Hypothalamus (tissue), 51 donors: ENCODE results near the gene RPL10.
"Not testable (repeated sequence)": the region's sequence is repeated elsewhere in the genome, so short reads cannot be mapped to it uniquely, and the experiment has no call there.

ENCODE experiments used
- DNase-seq, 51 donors: peaks; one replicate each; lab custom pipeline; 2025; lab: John Stamatoyannopoulos, UW

RPL10 gene

GRCh38 chrX:154398668-154399526 lies 720 bp downstream of the RPL10 start:
- peak in 46 of 51 donors; percentile 7 to 79 (median 48) for DNase-seq

GRCh38 chrX:154399527-154400368 lies 1.6 kb downstream of the RPL10 start:
- no peak for DNase-seq

- not testable (repeated sequence) for DNase-seq
Observed at GRCh38 chrX:154400369-154400817, 2.2 kb downstream of the RPL10 start.

- DNase-seq, result no peak
Observed at GRCh38 chrX:154401045-154401799, 3.0 kb downstream of the RPL10 start.

GRCh38 chrX:154401918-154402621 lies 3.9 kb downstream of the RPL10 start:
- no peak for DNase-seq

GRCh38 chrX:154402622-154403127 lies 4.5 kb downstream of the RPL10 start:
- DNase-seq, result no peak

GRCh38 chrX:154403192-154403591 lies 5.0 kb downstream of the RPL10 start:
- DNase-seq, result no peak

- DNase-seq, result no peak
Observed at GRCh38 chrX:154403858-154404257, 5.7 kb downstream of the RPL10 start.

- no peak for DNase-seq
Observed at GRCh38 chrX:154404625-154405192, 6.5 kb downstream of the RPL10 start.

GRCh38 chrX:154408659-154409221 lies 10.6 kb downstream of the RPL10 start:
- no peak for DNase-seq

GRCh38 chrX:154409222-154409871 lies 11.2 kb downstream of the RPL10 start, which contains the start of gene DNASE1L1:
TSS of gene DNASE1L1 (minus strand) at chrX:154409254. CDS start at chrX:154405568, 3,686 bp downstream.
- DNase-seq, result peak in 16 of 51 donors; percentile 2 to 38 (median 14)

GRCh38 chrX:154411981-154412340 lies 13.8 kb downstream of the RPL10 start:
- DNase-seq, result peak in 30 of 51 donors; percentile 4 to 57 (median 32)

GRCh38 chrX:154412468-154412867 lies 14.3 kb downstream of the RPL10 start:
- DNase-seq, result no peak

- no peak for DNase-seq
Observed at GRCh38 chrX:154413142-154413541, 15.0 kb downstream of the RPL10 start.

GRCh38 chrX:154417157-154417556 lies 19.0 kb downstream of the RPL10 start:
- DNase-seq, result no peak

GRCh38 chrX:154419189-154419588 lies 21.0 kb downstream of the RPL10 start:
- no peak for DNase-seq

- no peak for DNase-seq
Observed at GRCh38 chrX:154419688-154420401, 21.7 kb downstream of the RPL10 start.

- DNase-seq, result no peak
Observed at GRCh38 chrX:154420402-154420756, 22.2 kb downstream of the RPL10 start.
